GM12878 (cell line): ENCODE data around the gene SIGLEC5. TPM values are rescaled to one million over a fixed set of nuclear protein-coding genes. Genes with fewer than 3 reads are reported as not detected.

Experiments
- ATAC-seq: fragments of 200-7000 bp; cut with Tn5 transposase; 3 replicates; pipeline ENCODE4 v1.9.1; 2020; ENCODE audit warnings: mild to moderate bottlenecking, moderate library complexity
- BruUV-seq: library from RNA; stranded (reverse); fragments of 400-500 nt; replicated peaks from 2 replicates; lab custom pipeline; 2021; lab: Mats Ljungman, UMichigan
- CTCF ChIA-PET: fragments of 300-600 bp; sonication (Branson Sonifier 250); formaldehyde crosslinking; extraction: SDS; loops from one replicate; lab custom pipeline; 2021; ENCODE audit warnings: inconsistent platforms; lab: Yijun Ruan, JAX
- POLR2A ChIA-PET: fragments of 350-600 bp; formaldehyde crosslinking; extraction: SDS; loops from one replicate; lab custom pipeline; 2021; ENCODE audit warnings: inconsistent platforms; lab: Charles Lee
- RAD21 ChIA-PET: fragments of 300-600 bp; sonication (Branson Sonifier 250); formaldehyde crosslinking; loops from one replicate; lab custom pipeline; 2023; ENCODE audit warnings: antibody characterized with exemption; ENCODE audit not compliant: unreplicated experiment; lab: Charles Lee
- SMC1A ChIA-PET: fragments of 300-600 bp; sonication (Branson Sonifier 250); formaldehyde crosslinking; loops from one replicate; lab custom pipeline; 2023; ENCODE audit not compliant: unreplicated experiment, uncharacterized antibody; lab: Charles Lee
- DNase-seq: peaks from one replicate; pipeline ENCODE4 v3.0.0-alpha.2; 2011; ENCODE audit warnings: low read depth, low spot score
- FAIRE-seq: peaks from 3 replicates; lab custom pipeline; 2011; peaks lifted over from hg19 to GRCh38; lab: Jason Lieb, UNC
- H2AFZ ChIP-seq: 2 replicates; pipeline ENCODE4 v1.6.0; 2011; ENCODE audit warnings: low read depth, low read length, control low read depth; ENCODE audit not compliant: control insufficient read depth
- H3K27ac ChIP-seq: 2 replicates; pipeline ENCODE4 v1.5.1; 2011; ENCODE audit warnings: control low read depth; ENCODE audit not compliant: control insufficient read depth, insufficient read depth
- H3K27me3 ChIP-seq, 2 experiments: replicated peaks in 1 of 2; 2 replicates each; pipeline versions ENCODE4 v1.6.0 to v1.6.1; 2011; ENCODE audit warnings: low read length in 1 of 2; ENCODE audit not compliant: control insufficient read depth in 2 of 2, insufficient read depth in 2 of 2
- H3K36me3 ChIP-seq, 2 experiments: 2 replicates each; pipeline ENCODE4 v1.5.1; 2011; ENCODE audit warnings: low read length in 1 of 2; ENCODE audit not compliant: control insufficient read depth in 2 of 2, insufficient read depth in 2 of 2
- H3K4me1 ChIP-seq: 2 replicates; pipeline ENCODE4 v1.6.1; 2011; ENCODE audit warnings: mild to moderate bottlenecking, low read length, moderate library complexity, mixed read lengths; ENCODE audit not compliant: control insufficient read depth, insufficient read depth
- H3K4me2 ChIP-seq: 2 replicates; pipeline ENCODE4 v1.6.0; 2011; ENCODE audit warnings: control low read depth; ENCODE audit not compliant: control insufficient read depth, insufficient read depth
- H3K4me3 ChIP-seq: fragments of 200-600 bp; sonication (generic); 2 replicates; pipeline ENCODE4 v1.5.1; 2016
- H3K79me2 ChIP-seq: 2 replicates; pipeline ENCODE4 v1.6.0; 2011; ENCODE audit warnings: low read length; ENCODE audit not compliant: control insufficient read depth, insufficient read depth
- H3K9ac ChIP-seq: 2 replicates; pipeline ENCODE4 v1.8.0; 2011; ENCODE audit warnings: low read length, control low read depth, mixed read lengths; ENCODE audit not compliant: control insufficient read depth, insufficient read depth
- H3K9me3 ChIP-seq: replicated peaks from 3 replicates; pipeline ENCODE4 v1.5.1; 2011; ENCODE audit warnings: mild to moderate bottlenecking, low read length; ENCODE audit not compliant: control insufficient read depth, insufficient read depth
- H4K20me1 ChIP-seq: 2 replicates; pipeline ENCODE4 v1.6.0; 2011; ENCODE audit not compliant: control insufficient read depth, insufficient read depth
- BACH1 ChIP-seq: fragments of 450-650 bp; IDR thresholded peaks from 2 replicates; pipeline ENCODE4 v1.6.1; 2017; ENCODE audit warnings: mild to moderate bottlenecking, borderline replicate concordance
- CBX3 ChIP-seq: fragments of 200-600 bp; sonication (generic); IDR thresholded peaks from 2 replicates; pipeline ENCODE4 v1.6.1; 2016; ENCODE audit warnings: low read depth, borderline replicate concordance
- CBX5 ChIP-seq: sonication (generic); IDR thresholded peaks from 2 replicates; pipeline ENCODE4 v1.6.1; 2016; ENCODE audit warnings: low read depth, moderate library complexity, mild to moderate bottlenecking, inconsistent platforms
- CREM ChIP-seq: IDR thresholded peaks from 2 replicates; pipeline ENCODE4 v1.6.1; 2014; ENCODE audit warnings: antibody characterized with exemption, low read depth
- GABPA ChIP-seq: IDR thresholded peaks from 2 replicates; pipeline ENCODE4 v1.6.1; 2014; ENCODE audit warnings: antibody characterized with exemption, low read depth, mild to moderate bottlenecking, inconsistent platforms
- JUND ChIP-seq: IDR thresholded peaks from 2 replicates; pipeline ENCODE4 v1.6.1; 2012; ENCODE audit warnings: low read depth, mild to moderate bottlenecking, low read length, improper control_type of control experiment, moderate library complexity
- RFX5 ChIP-seq: IDR thresholded peaks from 2 replicates; pipeline ENCODE4 v1.6.1; 2011; ENCODE audit warnings: low read depth, low read length, improper control_type of control experiment
- RUNX3 ChIP-seq: IDR thresholded peaks from 2 replicates; pipeline ENCODE4 v1.6.1; 2012; ENCODE audit warnings: low read length, inconsistent platforms
- SP1 ChIP-seq: IDR thresholded peaks from one replicate; pipeline ENCODE4 v1.6.1; 2011; ENCODE audit warnings: low read depth, low read length
- SPI1 ChIP-seq: IDR thresholded peaks from 2 replicates; pipeline ENCODE4 v1.6.1; 2011; ENCODE audit warnings: low read depth, mild to moderate bottlenecking, low read length, moderate library complexity, borderline replicate concordance; ENCODE audit not compliant: insufficient read depth
- SUZ12 ChIP-seq: fragments of 200-600 bp; sonication (generic); IDR thresholded peaks from one replicate; pipeline ENCODE4 v1.6.1; 2018; ENCODE audit warnings: antibody characterized with exemption, mild to moderate bottlenecking; ENCODE audit not compliant: unreplicated experiment
- TAF1 ChIP-seq: IDR thresholded peaks from 2 replicates; pipeline ENCODE4 v1.6.1; 2011; ENCODE audit warnings: mild to moderate bottlenecking, low read depth, low read length, borderline replicate concordance
- ZNF24 ChIP-seq: fragments of 450-650 bp; IDR thresholded peaks from 2 replicates; pipeline ENCODE4 v1.6.1; 2017; ENCODE audit warnings: antibody characterized with exemption, mild to moderate bottlenecking
- WGBS: methylation state at CpG from one replicate; pipeline ENCODE4 v1.1.6; 2016; ENCODE audit warnings: low lambda C conversion rate; ENCODE audit not compliant: insufficient replicate concordance, insufficient coverage; ENCODE audit errors: missing lambda C conversion rate; 5-methylcytosine and 5-hydroxymethylcytosine counted together
- in situ Hi-C: fragments of 300-500 bp; cut with MboI; formaldehyde crosslinking; loops from 9 replicates; pipeline ENCODE4 v1.14.3; 2018; ENCODE audit warnings: mixed read lengths
- intact Hi-C: fragments of 100-400 bp; cut with micrococcal nuclease; formaldehyde crosslinking; loops from one replicate; pipeline ENCODE4 v1.14.2; 2022; ENCODE audit not compliant: unreplicated experiment
- polyA plus RNA-seq, 11 experiments: library from polyadenylated mRNA; depleted of rRNA in 4 of 11; unstranded in 6 of 11; stranded (reverse) in 5 of 11; fragments of >200 nt; fragmentation: Nextera tagmentation in 4 of 11; fragmentation: Illumina TruSeq in 1 of 11; extraction: Ambion mirVana in 4 of 11; extraction: Trizol in 1 of 11; gene quantifications; 1 replicate in 1 of 11; 2 replicates in 10 of 11; pipeline versions ENCODE4 v1.2.1 to v1.2.3, GENCODE V29; 2011 to 2016; ENCODE audit warnings: inconsistent platforms in 2 of 11, missing spikeins in 2 of 11, low read depth in 1 of 11
- total RNA-seq, 4 experiments: library from RNA; depleted of rRNA in 3 of 4; stranded (reverse); fragments of >200 nt in 3 of 4; fragmentation: Illumina TruSeq in 1 of 4; extraction: Trizol in 1 of 4; gene quantifications; 2 replicates each; pipeline versions ENCODE4 v1.2.1 to v1.2.3, GENCODE V29; 2013 to 2021
- TF ChIP-seq, protein P1 (sequence below): IDR thresholded peaks from 2 replicates; pipeline ENCODE4 v1.6.1; 2011; ENCODE audit warnings: mild to moderate bottlenecking, low read depth, low read length, moderate library complexity; ENCODE audit not compliant: insufficient replicate concordance
- TF ChIP-seq, protein P2 (sequence below): IDR thresholded peaks from 2 replicates; pipeline ENCODE4 v1.6.1; 2011; ENCODE audit warnings: borderline replicate concordance, low read depth, mild to moderate bottlenecking, moderate library complexity, mixed read lengths, low read length; ENCODE audit not compliant: insufficient read depth; ENCODE audit errors: extremely low read length

Gene SIGLEC5
- total and polyA plus RNA-seq, 10 of the 15 experiments (the other 5 are each of a cell fraction or from before 2014, with no cell fraction given) = 0.05 to 2.5 (median 1.4) TPM; not detected in 1

- intact Hi-C loops = no loop called here
- RAD21 ChIA-PET = no interaction called here
- 30% methylated on average over 10 of the region's 11 CpGs for WGBS
- no peak overlapping the region for H3K27ac ChIP-seq
- no peaks in the 10 kb centered on the region for H3K79me2 ChIP-seq
- H3K36me3 ChIP-seq = no peaks in the 10 kb centered on the region
- TF ChIP-seq SPI1 (peak; percentile 55), CBX5 (no peak), RUNX3 (0 out of 2 replicates have a peak, but pooled peaks have one; percentile 15)
- TF ChIP-seq, protein P1, sequence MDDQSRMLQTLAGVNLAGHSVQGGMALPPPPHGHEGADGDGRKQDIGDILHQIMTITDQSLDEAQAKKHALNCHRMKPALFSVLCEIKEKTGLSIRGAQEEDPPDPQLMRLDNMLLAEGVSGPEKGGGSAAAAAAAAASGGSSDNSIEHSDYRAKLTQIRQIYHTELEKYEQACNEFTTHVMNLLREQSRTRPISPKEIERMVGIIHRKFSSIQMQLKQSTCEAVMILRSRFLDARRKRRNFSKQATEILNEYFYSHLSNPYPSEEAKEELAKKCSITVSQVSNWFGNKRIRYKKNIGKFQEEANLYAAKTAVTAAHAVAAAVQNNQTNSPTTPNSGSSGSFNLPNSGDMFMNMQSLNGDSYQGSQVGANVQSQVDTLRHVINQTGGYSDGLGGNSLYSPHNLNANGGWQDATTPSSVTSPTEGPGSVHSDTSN = no peak
- TF ChIP-seq, all 136 proteins: peak for 2
- no peak for FAIRE-seq
- ChIA-PET CTCF (interaction anchor here (1.6 kb wide), 1 partner anchor 16 kb away, joined by 4 read pairs; no protein-coding TSS in a partner anchor), POLR2A (interaction anchor here (0.5 kb wide), 1 partner anchor 212 kb away, joined by 3 read pairs; no protein-coding TSS in a partner anchor), SMC1A (interaction anchor here (1.6 kb wide), 1 partner anchor 30 kb away, joined by 4 read pairs; no protein-coding TSS in a partner anchor)
- H2AFZ ChIP-seq = no peak overlapping the region
- peaks cover 19% of the 10 kb centered on the region for H3K4me1 ChIP-seq
- peak overlapping the region; percentile 44 for H3K4me2 ChIP-seq
- no peaks in the 10 kb centered on the region for H4K20me1 ChIP-seq
- no peaks in the 10 kb centered on the region for H3K27me3 ChIP-seq
- peak; percentile 46; the same call in 2 of the 3 replicates for ATAC-seq
- H3K9ac ChIP-seq = no peak overlapping the region
- no peaks in the 10 kb centered on the region for H3K9me3 ChIP-seq
- H3K4me3 ChIP-seq = no peak overlapping the region
- no peak for DNase-seq
- in situ Hi-C loops = no loop called here
- BruUV-seq = no TSS peak
Observed at GRCh38 chr19:51644636-51645271, 14.6 kb upstream of the SIGLEC5 start.

- Histone ChIP-seq H3K27me3 (no peaks in the 10 kb centered on the region), H3K4me3 (no peak overlapping the region), H3K9me3 (no peaks in the 10 kb centered on the region; the same call in 2 of the 3 replicates), H3K36me3 (no peaks in the 10 kb centered on the region), H2AFZ (no peak overlapping the region), H3K4me2 (no peak overlapping the region), H3K4me1 (peaks cover 13% of the 10 kb centered on the region), H3K9ac (no peak overlapping the region), H3K79me2 (no peaks in the 10 kb centered on the region), H4K20me1 (no peaks in the 10 kb centered on the region), H3K27ac (no peak overlapping the region)
- TF ChIP-seq ZNF24 (no peak), SP1 (no peak), CREM (no peak), SUZ12 (no peak), JUND (no peak), RFX5 (no peak), TAF1 (no peak), CBX3 (no peak), BACH1 (no peak), GABPA (no peak)
- TF ChIP-seq, protein P2, sequence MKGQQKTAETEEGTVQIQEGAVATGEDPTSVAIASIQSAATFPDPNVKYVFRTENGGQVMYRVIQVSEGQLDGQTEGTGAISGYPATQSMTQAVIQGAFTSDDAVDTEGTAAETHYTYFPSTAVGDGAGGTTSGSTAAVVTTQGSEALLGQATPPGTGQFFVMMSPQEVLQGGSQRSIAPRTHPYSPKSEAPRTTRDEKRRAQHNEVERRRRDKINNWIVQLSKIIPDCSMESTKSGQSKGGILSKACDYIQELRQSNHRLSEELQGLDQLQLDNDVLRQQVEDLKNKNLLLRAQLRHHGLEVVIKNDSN = no peak
- ChIA-PET CTCF (interaction anchor here (1.0 to 1.3 kb wide), 2 partner anchors 16 to 19 kb away, joined by 4 read pairs; no protein-coding TSS in a partner anchor), RAD21 (no interaction called here), POLR2A (no interaction called here), SMC1A (no interaction called here)
- intact Hi-C loops (no loop called here), in situ Hi-C loops (no loop called here)
- FAIRE-seq = no peak
- no peak for DNase-seq
- BruUV-seq = no TSS peak
- ATAC-seq = no peak
Observed at GRCh38 chr19:51641648-51642047, 11.4 kb upstream of the SIGLEC5 start.
